Measurements from ENCODE around the gene TNFAIP2.
"Not testable (repeated sequence)": the region's sequence is repeated elsewhere in the genome, so short reads cannot be mapped to it uniquely, and the experiment has no call there.

The TNFAIP2 gene

GRCh38 chr14:103115845-103116572 is 7.3 kb upstream of the TNFAIP2 start:
- peak; percentile 43 for DNase-seq (ENCODE audit: low read depth)
- no peak for TF ChIP-seq CTCF (IDR thresholded peaks at IDR 0.05; ENCODE audit: low read length, missing control alignments)
- H3K4me3 ChIP-seq (replicated peaks; ENCODE audit: low read depth, low read length) = no peak overlapping the region

GRCh38 chr14:103116636-103117035 is 6.6 kb upstream of the TNFAIP2 start:
- no peak for TF ChIP-seq CTCF (IDR thresholded peaks at IDR 0.05; ENCODE audit: low read length, missing control alignments)
- no peak overlapping the region for H3K4me3 ChIP-seq (replicated peaks; ENCODE audit: low read depth, low read length)
- no peak for DNase-seq (ENCODE audit: low read depth)

- not testable (repeated sequence) for DNase-seq (ENCODE audit: low read depth); H3K4me3 ChIP-seq (replicated peaks; ENCODE audit: low read depth, low read length)
Observed at GRCh38 chr14:103117499-103117898, 5.8 kb upstream of the TNFAIP2 start.

GRCh38 chr14:103118018-103118662 is 5.1 kb upstream of the TNFAIP2 start:
- H3K4me3 ChIP-seq (replicated peaks; ENCODE audit: low read depth, low read length) = no peak overlapping the region
- TF ChIP-seq CTCF (IDR thresholded peaks at IDR 0.05; ENCODE audit: low read length, missing control alignments) = no peak
- DNase-seq (ENCODE audit: low read depth) = peak; percentile 64

GRCh38 chr14:103118663-103119404 is 4.4 kb upstream of the TNFAIP2 start:
- H3K4me3 ChIP-seq (replicated peaks; ENCODE audit: low read depth, low read length) = no peak overlapping the region
- DNase-seq (ENCODE audit: low read depth) = no peak
- TF ChIP-seq CTCF (IDR thresholded peaks at IDR 0.05; ENCODE audit: low read length, missing control alignments) = no peak

GRCh38 chr14:103119527-103119926 is 3.7 kb upstream of the TNFAIP2 start:
- not testable (repeated sequence) for DNase-seq (ENCODE audit: low read depth); H3K4me3 ChIP-seq (replicated peaks; ENCODE audit: low read depth, low read length)

- peak; percentile 65 for DNase-seq (ENCODE audit: low read depth)
- TF ChIP-seq CTCF (IDR thresholded peaks at IDR 0.05; ENCODE audit: low read length, missing control alignments) = no peak
- H3K4me3 ChIP-seq (replicated peaks; ENCODE audit: low read depth, low read length) = no peak overlapping the region
Observed at GRCh38 chr14:103121121-103121845, 2.0 kb upstream of the TNFAIP2 start.
